Measurements from ENCODE around the gene CFAP126.
"Not testable (repeated sequence)": the region's sequence is repeated elsewhere in the genome, so short reads cannot be mapped to it uniquely, and the experiment has no call there.

DNA sequence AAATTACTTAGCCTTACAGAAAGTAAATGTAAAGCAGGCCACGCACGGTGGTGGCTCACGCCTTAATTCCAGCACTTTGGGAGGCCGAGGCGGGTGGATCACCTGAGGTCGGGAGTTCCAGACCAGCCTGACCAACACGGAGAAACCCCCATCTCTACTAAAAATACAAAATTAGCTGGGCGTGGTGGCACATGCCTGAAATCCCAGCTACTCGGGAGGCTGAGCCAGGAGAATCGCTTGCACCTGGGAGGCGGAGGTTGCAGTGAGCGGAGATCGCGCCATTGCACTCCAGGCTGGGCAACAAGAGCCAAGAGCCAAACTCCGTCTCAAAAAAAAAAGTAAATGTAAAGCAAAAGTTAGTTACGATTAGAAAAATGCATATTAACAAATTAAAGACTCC is 21.5 kb upstream of the CFAP126 start:
- TF ChIP-seq, protein P1, sequence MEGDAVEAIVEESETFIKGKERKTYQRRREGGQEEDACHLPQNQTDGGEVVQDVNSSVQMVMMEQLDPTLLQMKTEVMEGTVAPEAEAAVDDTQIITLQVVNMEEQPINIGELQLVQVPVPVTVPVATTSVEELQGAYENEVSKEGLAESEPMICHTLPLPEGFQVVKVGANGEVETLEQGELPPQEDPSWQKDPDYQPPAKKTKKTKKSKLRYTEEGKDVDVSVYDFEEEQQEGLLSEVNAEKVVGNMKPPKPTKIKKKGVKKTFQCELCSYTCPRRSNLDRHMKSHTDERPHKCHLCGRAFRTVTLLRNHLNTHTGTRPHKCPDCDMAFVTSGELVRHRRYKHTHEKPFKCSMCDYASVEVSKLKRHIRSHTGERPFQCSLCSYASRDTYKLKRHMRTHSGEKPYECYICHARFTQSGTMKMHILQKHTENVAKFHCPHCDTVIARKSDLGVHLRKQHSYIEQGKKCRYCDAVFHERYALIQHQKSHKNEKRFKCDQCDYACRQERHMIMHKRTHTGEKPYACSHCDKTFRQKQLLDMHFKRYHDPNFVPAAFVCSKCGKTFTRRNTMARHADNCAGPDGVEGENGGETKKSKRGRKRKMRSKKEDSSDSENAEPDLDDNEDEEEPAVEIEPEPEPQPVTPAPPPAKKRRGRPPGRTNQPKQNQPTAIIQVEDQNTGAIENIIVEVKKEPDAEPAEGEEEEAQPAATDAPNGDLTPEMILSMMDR (IDR thresholded peaks at IDR 0.05; ENCODE audit: low read length) = not testable (repeated sequence)
- TF ChIP-seq EZH2 (IDR thresholded peaks at IDR 0.05; ENCODE audit: borderline replicate concordance, low read length) = not testable (repeated sequence)

Data from OCI-LY1 (cell line).